Heart right ventricle (tissue), 16 donors: ENCODE results near the gene NALCN. TPM values are rescaled to one million over a fixed set of nuclear protein-coding genes. Genes with fewer than 3 reads are reported as not detected.

ENCODE experiments used
- ATAC-seq, 8 donors: fragments of 200-7000 bp; cut with Tn5 transposase; one replicate each; pipeline ENCODE4 v1.9.1; 2020; ENCODE audit warnings: mild to moderate bottlenecking in 8 of 8, moderate library complexity in 8 of 8, moderate number of reproducible peaks in 1 of 8
- DNase-seq, 2 donors: peaks; one replicate each; pipeline ENCODE4 v3.0.0-alpha.2; 2020
- H3K27ac ChIP-seq, 10 donors: fragments of 200-600 bp; sonication (generic) in 2 of 10; one replicate each; pipeline versions ENCODE4 v1.5.0 to v1.8.0; 2020 to 2022; ENCODE audit warnings: mild to moderate bottlenecking in 3 of 10
- H3K27me3 ChIP-seq, 7 donors: fragments of 200-600 bp; one replicate each; pipeline ENCODE4 v1.8.0; 2021 to 2022; ENCODE audit warnings: mild to moderate bottlenecking in 2 of 7
- H3K36me3 ChIP-seq, 9 donors: fragments of 200-600 bp; sonication (generic) in 1 of 9; one replicate each; pipeline versions ENCODE4 v1.5.0 to v1.8.0; 2020 to 2022; ENCODE audit warnings: mild to moderate bottlenecking in 2 of 9
- H3K4me1 ChIP-seq, 9 donors: fragments of 200-600 bp; sonication (generic) in 1 of 9; one replicate each; pipeline versions ENCODE4 v1.5.0 to v1.8.0; 2020 to 2022; ENCODE audit warnings: mild to moderate bottlenecking in 4 of 9
- H3K4me3 ChIP-seq, 10 donors: fragments of 200-600 bp; sonication (generic) in 2 of 10; one replicate each; pipeline versions ENCODE4 v1.5.0 to v1.8.0; 2020 to 2022; ENCODE audit warnings: mild to moderate bottlenecking in 7 of 10, moderate library complexity in 2 of 10
- H3K9me3 ChIP-seq, 11 donors: fragments of 200-600 bp in 10 of 11; sonication (generic) in 2 of 11; one replicate each; pipeline versions ENCODE4 v1.5.0 to v1.8.0; 2013 to 2022; ENCODE audit warnings: mild to moderate bottlenecking in 2 of 11, control low read depth in 1 of 11, moderate library complexity in 1 of 11
- WGBS, 2 donors: extraction: QIAGEN DNeasy Blood & Tissue Kit; methylation state at CpG; one replicate each; pipeline ENCODE4 v1.1.7; 2013; ENCODE audit warnings: inconsistent platforms in 1 of 2; 5-methylcytosine and 5-hydroxymethylcytosine counted together
- intact Hi-C, 10 donors: fragments of 100-400 bp; cut with DNase I; formaldehyde crosslinking; loops; one replicate each; pipeline versions ENCODE4 v1.11.1 to v1.14.2; 2022
- polyA plus RNA-seq, 2 donors: library from polyadenylated mRNA; stranded (reverse); fragments of 200-250 nt; gene quantifications; one replicate each; pipeline ENCODE4 v1.2.3, GENCODE V29; 2013
- total RNA-seq, 10 donors: library from RNA; stranded (reverse); fragmentation: NEBNext Ultra II Directional in 3 of 10; extraction: Animal tissue kit (Norgen Biotek cat#: 25700) in 3 of 10; gene quantifications; one replicate each; pipeline versions ENCODE4 v1.2.1 to v1.2.4, GENCODE V29; 2021 to 2023
- TF ChIP-seq, protein P1 (sequence below), 9 donors: fragments of 200-600 bp; sonication (generic) in 2 of 9; IDR thresholded peaks; one replicate each; pipeline versions ENCODE4 v1.5.0 to v1.8.0; 2021 to 2022; ENCODE audit warnings: antibody characterized with exemption in 9 of 9, mild to moderate bottlenecking in 5 of 9, moderate library complexity in 1 of 9
- donor health status: Arrhythmogenic right ventricular cardiomyopathy.
- donor health status: ischemic (EF 13 %, LVEDD 7.1; RV severe dilation, severe dysfunction).
- donor health status: healthy with polysubstance abuse.
- donor health status: DM: no; HTN: yes; CAD: no.
- donor health status: DM: no; HTN: no; CAD: no.
- donor health status: ischemic (EF 25% LVEDD 6.9; RV normal size, moderate dysfunction).
- donor health status: ischemic (EF 25% LVEDD 5.7; RV mildly dilated, moderate dysfunction).
- donor health status: healthy.
- donor health status: DM: yes; HTN: yes; CAD: no.
- donor health status: Ischemic cardiomyopathy.
- donor health status: ischemic (EF 35%, LVEDD 5.7; RV mildly dilated, moderate dysfunction).
- donor health status: nonischemic (EF 11% LVEDD 7.7; RV severe dilation, severe dysfunction).
- donor health status: DM: yes; HTN: yes; CAD: no.
- donor health status: PGD.
- donor health status: ischemic (EF 29% LVEDD 5.4; RV normal size, mild dysfunction).
- donor health status: nonischemic (EF 23%, LVEDD 6.1; RV moderate dilation, normal function).

NALCN gene
- total and polyA plus RNA-seq, 12 donors = 0.01 to 9.3 (median 7.8) TPM

DNA sequence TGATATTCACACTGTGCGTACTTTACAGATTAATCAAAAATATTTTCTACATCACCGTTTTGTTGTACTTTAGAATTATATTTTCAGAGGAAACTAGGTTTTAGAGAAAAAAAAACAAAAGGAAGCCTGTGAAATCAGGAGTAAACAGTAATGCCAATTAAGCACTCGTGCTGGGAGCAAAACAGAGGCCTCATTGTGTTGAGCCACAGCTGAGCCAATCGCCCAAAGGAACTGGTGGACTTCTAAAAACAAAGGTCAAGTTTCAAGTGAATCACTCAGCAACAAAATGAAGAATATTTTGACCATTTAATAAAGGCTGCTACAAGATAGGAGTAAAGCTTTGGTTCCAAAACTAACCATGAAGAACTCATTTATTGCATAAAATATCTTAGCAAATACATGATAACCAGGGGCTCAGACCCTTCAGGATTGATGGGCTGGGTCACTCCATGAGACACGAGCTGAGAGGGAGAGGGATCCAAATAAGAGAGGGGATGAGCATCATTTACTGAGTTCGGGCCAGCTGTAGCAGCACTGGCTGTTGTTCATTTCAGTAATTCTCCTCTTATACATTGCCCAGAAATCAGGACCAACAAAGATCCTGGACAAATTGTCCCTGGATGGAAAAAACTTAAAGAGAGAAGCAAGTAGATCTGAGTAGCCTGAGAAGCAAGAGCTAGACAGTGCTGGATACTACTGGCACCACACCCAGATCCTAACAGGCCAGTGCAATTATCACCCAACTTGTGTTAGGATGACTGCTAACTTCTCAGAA, 8.3 kb upstream of the NALCN start:
- Histone ChIP-seq H3K9me3 (no peaks in the 10 kb centered on the region), H3K27ac (peak overlapping the region in 5 of 10 donors; percentile 5 to 44 (median 35)), H3K4me1 (no peaks in the 10 kb centered on the region), H3K36me3 (no peaks in the 10 kb centered on the region), H3K4me3 (no peak overlapping the region), H3K27me3 (peaks cover 0 to 3% (median 0%) of the 10 kb centered on the region in 7 donors)
- peak in 7 of 8 donors; percentile 35 to 77 (median 52) for ATAC-seq
- WGBS, 2 donors = 52 to 54% methylated on average over 6 of the region's 6 CpGs
- no peak for DNase-seq
- TF ChIP-seq, protein P1, sequence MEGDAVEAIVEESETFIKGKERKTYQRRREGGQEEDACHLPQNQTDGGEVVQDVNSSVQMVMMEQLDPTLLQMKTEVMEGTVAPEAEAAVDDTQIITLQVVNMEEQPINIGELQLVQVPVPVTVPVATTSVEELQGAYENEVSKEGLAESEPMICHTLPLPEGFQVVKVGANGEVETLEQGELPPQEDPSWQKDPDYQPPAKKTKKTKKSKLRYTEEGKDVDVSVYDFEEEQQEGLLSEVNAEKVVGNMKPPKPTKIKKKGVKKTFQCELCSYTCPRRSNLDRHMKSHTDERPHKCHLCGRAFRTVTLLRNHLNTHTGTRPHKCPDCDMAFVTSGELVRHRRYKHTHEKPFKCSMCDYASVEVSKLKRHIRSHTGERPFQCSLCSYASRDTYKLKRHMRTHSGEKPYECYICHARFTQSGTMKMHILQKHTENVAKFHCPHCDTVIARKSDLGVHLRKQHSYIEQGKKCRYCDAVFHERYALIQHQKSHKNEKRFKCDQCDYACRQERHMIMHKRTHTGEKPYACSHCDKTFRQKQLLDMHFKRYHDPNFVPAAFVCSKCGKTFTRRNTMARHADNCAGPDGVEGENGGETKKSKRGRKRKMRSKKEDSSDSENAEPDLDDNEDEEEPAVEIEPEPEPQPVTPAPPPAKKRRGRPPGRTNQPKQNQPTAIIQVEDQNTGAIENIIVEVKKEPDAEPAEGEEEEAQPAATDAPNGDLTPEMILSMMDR (IDR thresholded peaks at IDR 0.05) = no peak
- intact Hi-C loops = no loop called here

DNA sequence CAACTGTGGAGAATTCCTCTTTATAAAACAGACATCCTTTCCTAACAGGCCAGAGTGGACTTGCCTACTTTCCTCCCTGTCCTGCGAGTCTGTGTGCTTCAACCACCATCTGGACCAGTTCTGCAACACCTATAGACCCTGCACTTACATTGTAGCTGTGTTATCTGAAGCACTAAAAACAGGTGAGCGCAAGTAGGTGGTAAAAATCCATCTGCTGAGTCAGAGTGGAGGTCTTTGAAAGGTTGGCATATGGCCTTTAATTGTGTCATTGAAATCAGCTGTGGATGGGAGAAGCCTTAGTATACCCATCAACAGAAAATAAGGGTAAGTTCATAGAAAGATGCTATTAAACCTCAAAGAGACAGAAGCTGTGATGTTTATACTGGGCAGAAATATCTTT, 7.6 kb upstream of the NALCN start:
- no peak for ATAC-seq
- intact Hi-C loops = no loop called here
- 80 to 88% methylated on average over 2 of the region's 2 CpGs for WGBS, 2 donors

DNA sequence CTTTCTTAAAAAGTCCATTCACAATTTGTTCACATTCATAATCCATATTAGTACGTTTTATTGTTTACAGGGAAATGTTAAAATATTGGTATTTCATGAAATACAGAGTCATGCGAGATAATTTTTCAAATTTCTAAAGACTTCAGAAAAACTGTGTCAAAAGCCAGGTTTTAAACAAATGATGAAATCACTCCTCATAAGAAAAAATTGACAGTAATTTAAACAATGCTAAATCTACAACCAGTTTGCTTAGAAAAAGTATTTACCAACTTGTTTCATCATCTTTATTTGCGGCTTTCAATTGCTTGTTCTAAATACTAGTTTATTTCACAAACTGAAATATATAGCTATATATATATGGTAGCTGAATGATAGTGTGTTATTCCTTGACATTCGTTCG, 1.2 kb upstream of the NALCN start:
- 89 to 91% methylated on average over 5 of the region's 5 CpGs for WGBS, 2 donors
- Histone ChIP-seq H3K27me3 (peaks cover 0 to 29% (median 12%) of the 10 kb centered on the region in 7 donors), H3K9me3 (no peaks in the 10 kb centered on the region), H3K27ac (no peak overlapping the region), H3K36me3 (no peaks in the 10 kb centered on the region), H3K4me3 (no peak overlapping the region), H3K4me1 (peaks cover 0 to 13% (median 4%) of the 10 kb centered on the region in 9 donors)
- ATAC-seq (no peak), DNase-seq (no peak)
- intact Hi-C loops = no loop called here
- TF ChIP-seq, protein P1 (IDR thresholded peaks at IDR 0.05) = no peak

More for the DNA sequence above, 7.6 kb upstream of the NALCN start:
- Histone ChIP-seq H3K27me3 (peaks cover 0 to 3% (median 0%) of the 10 kb centered on the region in 7 donors), H3K4me1 (no peaks in the 10 kb centered on the region), H3K9me3 (no peaks in the 10 kb centered on the region), H3K4me3 (no peak overlapping the region), H3K36me3 (no peaks in the 10 kb centered on the region), H3K27ac (peak overlapping the region in 3 of 10 donors; percentile 5 to 44 (median 35))
- TF ChIP-seq, protein P1 (IDR thresholded peaks at IDR 0.05) = no peak
- DNase-seq = no peak

DNA sequence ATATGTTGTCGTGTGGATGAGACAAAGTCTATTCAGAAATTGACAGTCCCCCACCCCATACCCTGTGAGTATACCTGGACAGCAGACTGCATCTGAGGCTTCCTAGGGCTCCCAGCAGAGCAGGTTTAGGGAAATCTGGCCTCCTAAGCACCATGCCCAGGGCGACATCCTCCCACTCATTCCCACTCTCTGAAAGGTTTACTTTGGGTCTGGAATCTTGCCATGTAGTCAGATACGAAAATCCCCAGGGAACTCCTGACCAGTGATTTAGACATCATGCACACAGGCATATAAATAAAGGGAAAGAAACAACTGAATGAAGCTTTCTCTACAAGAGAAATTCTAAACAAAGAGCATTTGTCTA, 717 bp upstream of the NALCN start:
- intact Hi-C loops = no loop called here
- WGBS, 2 donors = 10 to 13% methylated on average over 3 of the region's 3 CpGs
- H3K36me3 ChIP-seq = no peaks in the 10 kb centered on the region
- H3K4me1 ChIP-seq = peaks cover 0 to 13% (median 4%) of the 10 kb centered on the region in 9 donors
- TF ChIP-seq, protein P1 (IDR thresholded peaks at IDR 0.05) = no peak
- H3K27me3 ChIP-seq = peaks cover 0 to 29% (median 12%) of the 10 kb centered on the region in 7 donors
- DNase-seq (no peak), ATAC-seq (peak in 6 of 8 donors; percentile 9 to 63 (median 50))
- H3K4me3 ChIP-seq = peak overlapping the region; percentile 23 to 67 (median 60)
- H3K27ac ChIP-seq = peak overlapping the region in 7 of 10 donors; percentile 25 to 87 (median 73)
- no peaks in the 10 kb centered on the region for H3K9me3 ChIP-seq
